IMR-90 (cell line): ENCODE data around the gene ACP1.

Source experiments
- CEBPB ChIP-seq: IDR thresholded peaks from 2 replicates; pipeline ENCODE4 v1.6.1; 2012; ENCODE audit warnings: low read depth, low read length, improper control_type of control experiment
- CTCF ChIP-seq: conservative IDR thresholded peaks from 2 replicates; pipeline ENCODE4 v1.5.1; 2012; ENCODE audit warnings: mild to moderate bottlenecking, low read depth, low read length, improper control_type of control experiment
- MAFK ChIP-seq: IDR thresholded peaks from 2 replicates; pipeline ENCODE4 v1.6.1; 2012; ENCODE audit warnings: low read depth, low read length, improper control_type of control experiment
- MXI1 ChIP-seq: IDR thresholded peaks from 2 replicates; pipeline ENCODE4 v1.6.1; 2012; ENCODE audit warnings: low read depth, mild to moderate bottlenecking, low read length, moderate library complexity, borderline replicate concordance
- RAD21 ChIP-seq: IDR thresholded peaks from 2 replicates; pipeline ENCODE4 v1.6.1; 2012; ENCODE audit warnings: low read length, improper control_type of control experiment
- RCOR1 ChIP-seq: IDR thresholded peaks from 2 replicates; pipeline ENCODE4 v1.6.1; 2012; ENCODE audit warnings: mild to moderate bottlenecking, low read length, improper control_type of control experiment; ENCODE audit not compliant: insufficient replicate concordance
- RFX5 ChIP-seq: IDR thresholded peaks from 2 replicates; pipeline ENCODE4 v1.8.0; 2012; ENCODE audit warnings: low read depth, mild to moderate bottlenecking, low read length, moderate library complexity
- SMC3 ChIP-seq: fragments of 150-350 bp; IDR thresholded peaks from 2 replicates; pipeline ENCODE4 v1.6.1; 2016; ENCODE audit warnings: low read depth, mild to moderate bottlenecking, antibody characterized with exemption, low read length, moderate library complexity

DNA sequence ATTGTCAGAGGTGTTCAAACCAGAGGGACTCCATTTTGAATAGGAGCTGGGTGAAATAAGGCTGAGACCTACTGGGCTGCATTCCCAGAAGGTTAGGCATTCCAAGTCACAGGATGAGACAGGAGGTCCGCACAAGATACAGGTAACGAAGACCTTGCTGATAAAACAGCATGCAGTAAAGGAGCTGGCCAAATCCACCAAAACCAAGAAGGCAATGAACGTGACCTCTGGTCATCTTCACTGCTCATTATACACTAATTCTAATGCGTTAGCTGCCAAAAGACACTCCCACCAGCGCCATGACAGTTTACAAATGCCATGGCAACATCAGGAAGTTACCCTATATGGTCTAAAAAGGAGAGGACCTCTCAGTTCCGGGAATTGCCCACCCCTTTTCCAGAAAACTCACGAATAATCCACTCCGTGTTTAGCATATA lies 11.5 kb upstream of the ACP1 start:
- TF ChIP-seq CTCF (no peak), MAFK (no peak), RCOR1 (no peak), SMC3 (no peak), CEBPB (no peak), RAD21 (no peak), RFX5 (no peak), MXI1 (no peak)
